GM13976 (cell line): Measurements from ENCODE around the gene PRRX1.

ENCODE experiments used
- DNase-seq: peaks from one replicate; pipeline ENCODE4 v3.0.0; 2012; ENCODE audit warnings: low spot score
- in situ Hi-C: fragments of 300-500 bp; cut with MboI; formaldehyde crosslinking; loops from one replicate; pipeline ENCODE4 v1.12.0; 2022; ENCODE audit warnings: low sequenced_read_pairs, mixed read lengths, inconsistent platforms; ENCODE audit not compliant: unreplicated experiment
- TF ChIP-seq, protein P1 (sequence below): IDR thresholded peaks from 2 replicates; pipeline ENCODE4 v1.5.1; 2012; ENCODE audit warnings: borderline replicate concordance, mild to moderate bottlenecking; ENCODE audit not compliant: insufficient read depth; ENCODE audit errors: extremely low read depth, missing control alignments, control extremely low read depth

The PRRX1 gene

DNA sequence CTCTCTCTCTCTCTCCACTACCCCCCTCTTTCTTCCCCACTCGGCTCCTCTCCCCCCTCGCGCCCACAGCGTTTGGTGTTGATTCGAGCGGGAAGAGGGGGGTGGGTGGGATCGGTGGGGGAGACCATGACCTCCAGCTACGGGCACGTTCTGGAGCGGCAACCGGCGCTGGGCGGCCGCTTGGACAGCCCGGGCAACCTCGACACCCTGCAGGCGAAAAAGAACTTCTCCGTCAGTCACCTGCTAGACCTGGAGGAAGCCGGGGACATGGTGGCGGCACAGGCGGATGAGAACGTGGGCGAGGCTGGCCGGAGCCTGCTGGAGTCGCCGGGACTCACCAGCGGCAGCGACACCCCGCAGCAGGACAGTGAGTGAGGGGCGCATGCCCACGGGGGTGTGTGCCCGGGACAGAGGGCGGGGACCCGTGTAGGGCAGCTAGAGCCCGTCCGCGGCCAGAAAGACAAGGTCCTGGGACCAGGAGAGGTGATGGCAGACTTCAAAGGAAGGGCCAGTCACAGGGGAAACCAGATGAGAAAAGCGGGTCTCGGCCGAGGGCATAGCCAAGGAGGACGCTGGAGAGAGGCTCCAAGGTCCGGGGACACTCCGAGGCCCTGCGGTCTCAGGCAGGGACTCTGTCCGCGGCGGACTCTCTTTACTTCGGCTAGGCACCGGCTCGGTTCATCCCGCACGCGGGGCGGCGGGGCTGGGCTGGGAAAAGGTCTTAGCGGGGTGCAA is at the start of gene PRRX1:
PRRX1 (plus strand) TSS at position 39 of the 735 bp plus-strand sequence; CDS start at position 127, 88 bp downstream.
- peak; percentile 60 for DNase-seq
- in situ Hi-C loops, result no loop called here
- TF ChIP-seq, protein P1, sequence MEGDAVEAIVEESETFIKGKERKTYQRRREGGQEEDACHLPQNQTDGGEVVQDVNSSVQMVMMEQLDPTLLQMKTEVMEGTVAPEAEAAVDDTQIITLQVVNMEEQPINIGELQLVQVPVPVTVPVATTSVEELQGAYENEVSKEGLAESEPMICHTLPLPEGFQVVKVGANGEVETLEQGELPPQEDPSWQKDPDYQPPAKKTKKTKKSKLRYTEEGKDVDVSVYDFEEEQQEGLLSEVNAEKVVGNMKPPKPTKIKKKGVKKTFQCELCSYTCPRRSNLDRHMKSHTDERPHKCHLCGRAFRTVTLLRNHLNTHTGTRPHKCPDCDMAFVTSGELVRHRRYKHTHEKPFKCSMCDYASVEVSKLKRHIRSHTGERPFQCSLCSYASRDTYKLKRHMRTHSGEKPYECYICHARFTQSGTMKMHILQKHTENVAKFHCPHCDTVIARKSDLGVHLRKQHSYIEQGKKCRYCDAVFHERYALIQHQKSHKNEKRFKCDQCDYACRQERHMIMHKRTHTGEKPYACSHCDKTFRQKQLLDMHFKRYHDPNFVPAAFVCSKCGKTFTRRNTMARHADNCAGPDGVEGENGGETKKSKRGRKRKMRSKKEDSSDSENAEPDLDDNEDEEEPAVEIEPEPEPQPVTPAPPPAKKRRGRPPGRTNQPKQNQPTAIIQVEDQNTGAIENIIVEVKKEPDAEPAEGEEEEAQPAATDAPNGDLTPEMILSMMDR, result no peak

DNA sequence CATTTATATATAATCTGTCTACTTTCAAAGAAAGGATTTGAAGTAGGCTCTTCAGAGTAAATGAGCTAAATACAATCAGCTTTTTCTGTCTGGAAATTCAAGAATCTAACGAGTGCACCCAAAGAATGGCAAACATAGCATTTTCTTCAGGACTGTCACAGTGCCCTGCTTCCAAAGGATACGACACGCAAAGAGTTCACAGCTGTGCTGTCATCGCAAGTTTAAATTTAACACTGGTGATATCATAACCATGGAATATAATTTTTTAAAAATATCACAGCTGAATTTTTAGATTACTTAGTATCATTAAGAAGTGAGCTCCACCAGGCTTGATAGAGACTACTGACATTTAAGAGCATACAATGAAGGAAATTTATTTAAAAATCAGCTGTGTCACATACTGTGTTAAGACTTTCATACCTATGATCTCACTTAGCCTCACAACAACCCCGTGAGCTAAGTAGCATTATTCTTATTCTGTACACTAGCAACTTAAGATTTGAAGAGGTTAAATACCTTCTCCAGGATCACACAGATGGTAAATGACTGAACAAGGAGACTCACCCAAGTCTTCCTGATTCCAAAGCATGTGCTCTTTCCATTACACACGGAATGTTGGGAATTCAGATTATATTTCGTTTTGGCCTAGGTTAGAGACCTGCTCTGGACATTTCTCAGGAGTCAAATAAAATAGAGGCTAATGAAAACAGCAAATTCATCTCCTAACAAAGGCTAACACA is 46.2 kb upstream of the PRRX1 start:
- TF ChIP-seq, protein P1, result no peak
- no peak for DNase-seq
- in situ Hi-C loops, result no loop called here

DNA sequence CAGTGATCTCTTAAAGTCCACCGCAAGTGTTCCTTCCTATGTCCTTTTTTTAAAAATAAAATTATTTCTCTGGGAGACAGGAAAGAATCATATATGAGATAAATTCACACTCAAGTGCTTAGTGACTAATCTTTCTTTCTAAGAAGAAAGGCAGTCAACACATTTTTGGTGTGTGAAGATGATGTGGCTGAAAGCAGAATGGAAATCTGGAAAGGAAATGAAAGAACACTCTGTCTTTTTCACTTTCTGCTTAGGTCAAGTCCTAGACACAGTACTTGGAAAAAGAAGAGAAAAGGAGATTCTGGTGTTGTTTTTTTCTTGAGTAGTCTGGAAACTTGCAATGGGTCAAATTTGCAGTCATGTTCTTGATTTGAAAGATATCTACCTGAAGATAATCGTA is 45.5 kb upstream of the PRRX1 start:
- in situ Hi-C loops, result no loop called here
- no peak for DNase-seq
- TF ChIP-seq, protein P1, result no peak

DNA sequence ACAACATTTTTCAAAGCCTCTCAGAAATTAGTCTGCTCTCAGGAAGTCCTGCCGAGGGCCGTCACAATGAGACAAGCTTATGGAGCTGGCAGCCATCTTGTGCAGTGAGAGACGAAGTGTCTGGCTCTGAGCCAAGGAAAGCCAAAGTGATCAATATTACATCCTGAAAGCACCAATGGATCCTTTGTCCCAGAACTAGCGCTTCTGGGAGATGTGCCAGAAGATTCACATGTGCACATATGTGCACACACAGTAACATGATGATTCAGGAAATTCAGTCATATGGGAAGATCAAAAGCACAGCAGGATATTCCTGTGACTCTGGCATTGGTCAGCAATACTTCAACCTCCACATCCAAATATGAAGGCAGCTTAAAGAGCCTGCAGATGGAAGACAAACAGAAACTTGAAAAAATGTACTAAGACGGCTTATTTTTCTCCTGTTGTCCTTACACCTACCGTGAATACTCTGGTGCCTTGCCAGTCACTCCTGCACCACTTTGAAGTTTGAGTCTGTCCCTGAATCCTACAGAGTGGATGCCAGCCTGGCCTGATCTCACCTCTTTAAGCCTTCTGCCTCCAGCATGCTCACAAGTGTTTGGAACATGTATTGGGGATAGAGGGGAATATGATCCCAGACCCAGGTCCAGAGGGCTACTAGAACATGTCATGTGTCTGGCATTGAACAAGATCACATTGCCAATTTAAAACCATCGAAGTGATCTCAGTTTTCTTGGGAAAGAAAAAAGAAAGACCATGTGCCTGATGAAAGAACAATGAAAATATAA is 44.5 kb upstream of the PRRX1 start:
- in situ Hi-C loops, result no loop called here
- DNase-seq, result no peak
- TF ChIP-seq, protein P1, result no peak

DNA sequence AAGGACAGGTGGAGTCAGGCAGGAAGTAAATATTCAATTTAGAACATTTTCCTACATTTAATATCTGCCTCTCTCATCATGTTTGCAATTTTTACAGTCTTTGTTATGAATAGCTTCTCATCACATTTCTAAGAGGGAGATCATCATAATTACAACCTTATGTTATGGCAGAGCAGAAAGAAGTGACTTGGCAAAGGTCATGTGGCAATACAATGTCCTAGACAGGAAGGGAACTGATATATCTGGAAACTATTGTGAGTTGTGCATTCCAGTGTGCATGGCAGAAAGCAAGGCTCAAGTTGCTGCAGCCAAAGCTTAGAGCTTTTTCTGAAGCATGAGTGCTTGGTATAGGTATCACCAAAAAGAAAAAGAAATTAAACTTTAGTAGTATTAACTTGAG is 43.8 kb upstream of the PRRX1 start:
- in situ Hi-C loops, result no loop called here
- no peak for DNase-seq
- TF ChIP-seq, protein P1, result no peak

DNA sequence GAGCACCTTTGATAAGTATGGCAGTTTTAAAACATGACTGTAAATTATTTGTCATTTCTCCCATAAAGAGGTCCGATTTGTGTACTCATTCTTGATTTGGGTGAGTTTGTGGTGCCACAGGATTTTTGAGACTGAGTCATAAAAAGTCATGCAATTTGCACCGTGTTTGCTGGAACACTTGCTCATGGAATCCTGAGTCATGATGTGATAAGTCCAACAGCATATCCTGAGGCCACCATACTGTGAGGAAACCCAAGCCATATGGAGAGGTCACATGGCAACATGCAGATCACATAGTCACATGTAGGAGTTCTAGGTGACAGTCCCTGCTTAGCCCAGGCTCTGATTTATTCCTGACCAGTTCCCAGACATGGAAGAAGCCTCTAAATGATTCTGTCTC is 40.8 kb upstream of the PRRX1 start:
- TF ChIP-seq, protein P1, result no peak
- in situ Hi-C loops, result no loop called here
- no peak for DNase-seq
